WI38 (cell line): ENCODE results near the gene ATXN10.

Experiments
- H3K4me3 ChIP-seq: 2 replicates; pipeline ENCODE4 v1.5.1; 2011; ENCODE audit warnings: low read depth, mild to moderate bottlenecking, control low read depth, low read length
- TF ChIP-seq, protein P1 (sequence below): IDR thresholded peaks from 2 replicates; pipeline ENCODE4 v1.5.1; 2012; ENCODE audit warnings: low read depth, mild to moderate bottlenecking, control low read depth, low read length

Gene ATXN10

DNA sequence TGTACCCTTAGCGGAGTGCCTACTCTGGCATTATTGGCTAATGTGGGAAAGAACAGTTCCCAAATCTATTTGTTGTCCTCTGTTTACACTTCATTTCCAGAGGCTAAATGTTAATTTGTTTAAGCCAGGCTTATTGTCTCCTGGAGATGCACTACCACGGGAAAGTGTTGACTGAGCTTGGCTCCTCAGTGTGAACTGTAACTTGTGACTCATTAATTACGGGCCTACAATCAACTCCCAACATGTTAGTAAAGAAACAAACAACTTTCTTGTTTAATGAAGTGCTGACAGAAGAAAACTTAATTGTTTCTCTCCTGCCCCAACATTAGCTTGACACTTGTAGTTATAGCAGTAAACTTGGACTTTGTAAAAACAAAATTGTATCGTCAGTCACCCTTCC lies 130.4 kb downstream of the ATXN10 start:
- TF ChIP-seq, protein P1, sequence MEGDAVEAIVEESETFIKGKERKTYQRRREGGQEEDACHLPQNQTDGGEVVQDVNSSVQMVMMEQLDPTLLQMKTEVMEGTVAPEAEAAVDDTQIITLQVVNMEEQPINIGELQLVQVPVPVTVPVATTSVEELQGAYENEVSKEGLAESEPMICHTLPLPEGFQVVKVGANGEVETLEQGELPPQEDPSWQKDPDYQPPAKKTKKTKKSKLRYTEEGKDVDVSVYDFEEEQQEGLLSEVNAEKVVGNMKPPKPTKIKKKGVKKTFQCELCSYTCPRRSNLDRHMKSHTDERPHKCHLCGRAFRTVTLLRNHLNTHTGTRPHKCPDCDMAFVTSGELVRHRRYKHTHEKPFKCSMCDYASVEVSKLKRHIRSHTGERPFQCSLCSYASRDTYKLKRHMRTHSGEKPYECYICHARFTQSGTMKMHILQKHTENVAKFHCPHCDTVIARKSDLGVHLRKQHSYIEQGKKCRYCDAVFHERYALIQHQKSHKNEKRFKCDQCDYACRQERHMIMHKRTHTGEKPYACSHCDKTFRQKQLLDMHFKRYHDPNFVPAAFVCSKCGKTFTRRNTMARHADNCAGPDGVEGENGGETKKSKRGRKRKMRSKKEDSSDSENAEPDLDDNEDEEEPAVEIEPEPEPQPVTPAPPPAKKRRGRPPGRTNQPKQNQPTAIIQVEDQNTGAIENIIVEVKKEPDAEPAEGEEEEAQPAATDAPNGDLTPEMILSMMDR = no peak
- no peak overlapping the region for H3K4me3 ChIP-seq

DNA sequence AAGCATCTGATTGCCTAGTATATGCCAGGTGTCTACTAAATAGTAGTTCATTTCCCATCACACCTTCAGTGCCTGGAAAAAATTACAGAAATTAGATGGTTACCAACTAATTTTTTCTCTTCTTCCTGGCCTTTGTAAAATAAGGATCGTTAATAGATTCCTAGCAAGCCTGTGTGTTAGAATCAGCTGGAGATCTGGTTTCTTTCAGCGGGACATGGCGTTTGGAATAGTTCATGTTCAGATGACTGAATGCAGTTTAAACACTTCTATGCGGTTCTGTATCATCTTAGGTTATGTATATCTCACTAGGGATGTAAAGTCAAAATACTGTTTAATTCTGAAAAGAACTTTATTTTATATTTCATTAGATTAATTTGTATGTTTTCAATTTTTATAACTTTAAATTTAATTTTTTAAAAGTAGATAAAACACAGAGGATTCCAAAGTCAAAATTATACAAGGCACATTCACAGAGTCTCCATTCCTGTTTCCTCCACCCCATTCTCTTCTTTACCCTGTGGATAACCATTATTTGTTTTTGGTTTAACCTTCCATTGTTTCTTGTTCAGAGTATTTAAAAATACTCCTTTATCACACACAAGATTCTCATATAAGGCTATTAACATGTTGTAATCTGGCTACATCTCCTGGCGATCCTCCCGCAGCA lies 132.8 kb downstream of the ATXN10 start:
- no peak overlapping the region for H3K4me3 ChIP-seq
- TF ChIP-seq, protein P1 = no peak

GRCh38 chr22:45804986-45805325 lies 133.3 kb downstream of the ATXN10 start:
- H3K4me3 ChIP-seq = no peak overlapping the region

GRCh38 chr22:45805413-45805812 lies 133.8 kb downstream of the ATXN10 start:
- no peak overlapping the region for H3K4me3 ChIP-seq
- TF ChIP-seq, protein P1 = no peak

More at GRCh38 chr22:45804986-45805325, 133.3 kb downstream of the ATXN10 start:
- TF ChIP-seq, protein P1 = no peak

GRCh38 chr22:45807156-45807915 lies 135.7 kb downstream of the ATXN10 start:
- H3K4me3 ChIP-seq = no peak overlapping the region
- TF ChIP-seq, protein P1 = no peak

- no peak overlapping the region for H3K4me3 ChIP-seq
- TF ChIP-seq, protein P1 = no peak
Observed at GRCh38 chr22:45812910-45813309, 141.3 kb downstream of the ATXN10 start.

GRCh38 chr22:45814198-45814597 lies 142.6 kb downstream of the ATXN10 start:
- TF ChIP-seq, protein P1 = no peak
- no peak overlapping the region for H3K4me3 ChIP-seq
